Muscle of leg (tissue), 11 donors: Measurements from ENCODE around the gene URI1. TPM values are rescaled to one million over a fixed set of nuclear protein-coding genes. Genes with fewer than 3 reads are reported as not detected.

Experiments
- DNase-seq: peaks from one replicate; pipeline ENCODE4 v3.0.0; 2013
- H3K27ac ChIP-seq: one replicate; pipeline ENCODE4 v1.5.1; 2013; ENCODE audit warnings: mild to moderate bottlenecking, low read length, control low read depth
- H3K27me3 ChIP-seq: one replicate; pipeline ENCODE4 v1.6.1; 2013; ENCODE audit warnings: low read length; ENCODE audit not compliant: control insufficient read depth, insufficient read depth
- H3K36me3 ChIP-seq: one replicate; pipeline ENCODE4 v1.6.1; 2013; ENCODE audit warnings: low read length; ENCODE audit not compliant: control insufficient read depth, insufficient read depth
- H3K4me1 ChIP-seq: one replicate; pipeline ENCODE4 v1.6.1; 2013; ENCODE audit warnings: low read length; ENCODE audit not compliant: control insufficient read depth, insufficient read depth
- H3K4me3 ChIP-seq: one replicate; pipeline ENCODE4 v1.5.1; 2013; ENCODE audit warnings: low read length, control low read depth
- H3K9me3 ChIP-seq: replicated peaks from 2 replicates; pipeline ENCODE4 v1.6.1; 2013; ENCODE audit warnings: low read depth, low read length; ENCODE audit not compliant: control insufficient read depth
- WGBS: methylation state at CpG from one replicate; pipeline ENCODE4 v1.1.5; 2013; ENCODE audit warnings: missing lambda C conversion rate; ENCODE audit not compliant: insufficient coverage; 5-methylcytosine and 5-hydroxymethylcytosine counted together
- polyA plus RNA-seq, 8 donors: library from polyadenylated mRNA; unstranded; fragments of 120-200 nt; gene quantifications; one replicate each; pipeline versions ENCODE4 v1.2.1 to v1.2.3, GENCODE V29; 2013; ENCODE audit warnings: inconsistent platforms in 1 of 8, low replicate concordance in 1 of 8; ENCODE audit not compliant: insufficient read length in 8 of 8, insufficient read depth in 1 of 8
- total RNA-seq: library from RNA; stranded (reverse); fragments of 120-200 nt; gene quantifications from one replicate; pipeline ENCODE4 v1.2.4, GENCODE V29; 2013

Gene URI1
- total and polyA plus RNA-seq, 9 donors = 58.2 to 88.1 (median 73.5) TPM

- no peak for DNase-seq
- no peaks in the 10 kb centered on the region for H3K4me1 ChIP-seq
- H3K9me3 ChIP-seq = peaks cover 12% of the 10 kb centered on the region
- H3K36me3 ChIP-seq = no peaks in the 10 kb centered on the region
- H3K27me3 ChIP-seq = peaks cover 2% of the 10 kb centered on the region
- no peak overlapping the region for H3K27ac ChIP-seq
- WGBS = no CpG with 5 or more reads among the region's 3 CpGs
- no peak overlapping the region for H3K4me3 ChIP-seq
Measured at GRCh38 chr19:29936409-29936808, 5.6 kb upstream of the URI1 start.

GRCh38 chr19:29939628-29940027 is 2.4 kb upstream of the URI1 start:
- Histone ChIP-seq H3K27ac (no peak overlapping the region), H3K9me3 (peaks cover 7% of the 10 kb centered on the region), H3K4me1 (peaks cover 2% of the 10 kb centered on the region), H3K27me3 (peaks cover 2% of the 10 kb centered on the region), H3K36me3 (no peaks in the 10 kb centered on the region), H3K4me3 (no peak overlapping the region)
- whole genome bisulfite sequencing = 85% methylated on average over 1 of the region's 1 CpG
- DNase-seq = no peak

- Histone ChIP-seq H3K4me1 (peaks cover 2% of the 10 kb centered on the region), H3K27me3 (peaks cover 2% of the 10 kb centered on the region), H3K4me3 (no peak overlapping the region), H3K36me3 (no peaks in the 10 kb centered on the region), H3K9me3 (peaks cover 4% of the 10 kb centered on the region), H3K27ac (no peak overlapping the region)
- no peak for DNase-seq
- 80% methylated on average over 6 of the region's 9 CpGs for WGBS
Measured at GRCh38 chr19:29940971-29941585, 961 bp upstream of the URI1 start.

GRCh38 chr19:29942404-29943261 is 594 bp downstream of the URI1 start:
- no peaks in the 10 kb centered on the region for H3K9me3 ChIP-seq
- WGBS = under 1% methylated on average over 68 of the region's 79 CpGs
- H3K4me3 ChIP-seq = peak overlapping the region; percentile 78
- H3K36me3 ChIP-seq = no peaks in the 10 kb centered on the region
- peak; percentile 71 for DNase-seq
- H3K27me3 ChIP-seq = peaks cover 2% of the 10 kb centered on the region
- peak overlapping the region; percentile 9 for H3K27ac ChIP-seq
- H3K4me1 ChIP-seq = peaks cover 2% of the 10 kb centered on the region

- peaks cover 2% of the 10 kb centered on the region for H3K4me1 ChIP-seq
- peaks cover 2% of the 10 kb centered on the region for H3K27me3 ChIP-seq
- H3K4me3 ChIP-seq = no peak overlapping the region
- no peak overlapping the region for H3K27ac ChIP-seq
- 80% methylated on average over 1 of the region's 8 CpGs for WGBS
- no peak for DNase-seq
- no peaks in the 10 kb centered on the region for H3K36me3 ChIP-seq
- no peaks in the 10 kb centered on the region for H3K9me3 ChIP-seq
Measured at GRCh38 chr19:29943615-29944014, 1.6 kb downstream of the URI1 start.

GRCh38 chr19:29944390-29945012 is 2.5 kb downstream of the URI1 start:
- no peak for DNase-seq
- H3K4me1 ChIP-seq = peaks cover 2% of the 10 kb centered on the region
- 63% methylated on average over 1 of the region's 8 CpGs for WGBS
- no peaks in the 10 kb centered on the region for H3K9me3 ChIP-seq
- H3K36me3 ChIP-seq = no peaks in the 10 kb centered on the region
- no peak overlapping the region for H3K4me3 ChIP-seq
- no peak overlapping the region for H3K27ac ChIP-seq
- H3K27me3 ChIP-seq = peaks cover 2% of the 10 kb centered on the region

- no peaks in the 10 kb centered on the region for H3K36me3 ChIP-seq
- H3K27me3 ChIP-seq = peaks cover 2% of the 10 kb centered on the region
- DNase-seq = no peak
- WGBS = no CpG with 5 or more reads among the region's 1 CpG
- H3K4me1 ChIP-seq = peaks cover 2% of the 10 kb centered on the region
- no peaks in the 10 kb centered on the region for H3K9me3 ChIP-seq
- no peak overlapping the region for H3K27ac ChIP-seq
- no peak overlapping the region for H3K4me3 ChIP-seq
Measured at GRCh38 chr19:29945017-29945416, 3.0 kb downstream of the URI1 start.

GRCh38 chr19:29945433-29945832 is 3.4 kb downstream of the URI1 start:
- no peaks in the 10 kb centered on the region for H3K9me3 ChIP-seq
- H3K4me1 ChIP-seq = peaks cover 2% of the 10 kb centered on the region
- H3K27me3 ChIP-seq = peaks cover 2% of the 10 kb centered on the region
- no peak for DNase-seq
- H3K27ac ChIP-seq = no peak overlapping the region
- WGBS = no CpG with 5 or more reads among the region's 4 CpGs
- H3K36me3 ChIP-seq = no peaks in the 10 kb centered on the region
- no peak overlapping the region for H3K4me3 ChIP-seq

GRCh38 chr19:29946645-29947044 is 4.6 kb downstream of the URI1 start:
- Histone ChIP-seq H3K36me3 (no peaks in the 10 kb centered on the region), H3K4me3 (no peak overlapping the region), H3K27ac (no peak overlapping the region), H3K4me1 (peaks cover 2% of the 10 kb centered on the region), H3K9me3 (no peaks in the 10 kb centered on the region), H3K27me3 (no peaks in the 10 kb centered on the region)
- 78% methylated on average over 1 of the region's 2 CpGs for WGBS
- no peak for DNase-seq

GRCh38 chr19:29947871-29948270 is 5.8 kb downstream of the URI1 start:
- Histone ChIP-seq H3K27ac (no peak overlapping the region), H3K4me1 (no peaks in the 10 kb centered on the region), H3K9me3 (no peaks in the 10 kb centered on the region), H3K4me3 (no peak overlapping the region), H3K36me3 (no peaks in the 10 kb centered on the region), H3K27me3 (no peaks in the 10 kb centered on the region)
- no CpG with 5 or more reads among the region's 2 CpGs for WGBS
- no peak for DNase-seq
